NCI-H1436 treated with DMSO at 0.1 percent for 48 hours (cell line): Measurements from ENCODE around the gene DENND2A.
A peak's percentile ranks its signal among the peaks of the same experiment; 100 is the strongest.
"Not testable (repeated sequence)": the region's sequence is repeated elsewhere in the genome, so short reads cannot be mapped to it uniquely, and the experiment has no call there.

ENCODE experiments used
- DNase-seq: peaks from one replicate; lab custom pipeline; 2025; lab: John Stamatoyannopoulos, UW

The DENND2A gene

DNA sequence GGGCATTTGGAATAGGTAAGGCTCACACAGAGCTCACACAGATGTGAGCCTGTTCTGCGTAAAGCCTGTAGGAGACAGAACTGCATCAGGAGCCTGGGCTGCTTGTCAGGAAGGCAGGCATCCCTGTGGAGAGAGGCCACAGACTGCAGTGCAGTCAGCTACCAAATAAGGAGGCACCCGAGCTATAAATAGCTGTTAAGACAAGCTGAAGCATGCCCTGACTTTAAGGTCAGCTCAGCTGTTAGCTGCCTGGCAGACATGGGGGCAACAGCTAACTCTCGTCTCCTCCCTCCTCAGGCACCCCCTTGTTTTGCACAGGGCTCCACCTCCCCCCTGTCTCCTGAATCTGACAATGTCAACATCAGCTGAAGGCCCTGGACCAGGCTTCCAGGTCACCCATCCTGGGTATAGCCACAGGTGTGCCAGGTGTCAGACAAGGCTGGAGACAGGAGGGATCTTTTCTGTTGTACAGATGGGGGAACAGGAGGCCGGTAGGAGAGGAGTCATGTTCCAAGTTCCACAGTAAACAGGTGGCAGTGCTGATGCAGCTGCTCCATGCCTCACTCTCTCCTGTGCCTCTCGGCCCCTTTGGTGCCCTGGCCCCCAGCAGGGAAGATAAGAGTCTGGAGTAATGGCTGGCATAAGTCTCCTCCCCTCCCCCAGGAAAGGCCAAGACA lies 133.7 kb downstream of the DENND2A start:
- DNase-seq, result no peak

DNA sequence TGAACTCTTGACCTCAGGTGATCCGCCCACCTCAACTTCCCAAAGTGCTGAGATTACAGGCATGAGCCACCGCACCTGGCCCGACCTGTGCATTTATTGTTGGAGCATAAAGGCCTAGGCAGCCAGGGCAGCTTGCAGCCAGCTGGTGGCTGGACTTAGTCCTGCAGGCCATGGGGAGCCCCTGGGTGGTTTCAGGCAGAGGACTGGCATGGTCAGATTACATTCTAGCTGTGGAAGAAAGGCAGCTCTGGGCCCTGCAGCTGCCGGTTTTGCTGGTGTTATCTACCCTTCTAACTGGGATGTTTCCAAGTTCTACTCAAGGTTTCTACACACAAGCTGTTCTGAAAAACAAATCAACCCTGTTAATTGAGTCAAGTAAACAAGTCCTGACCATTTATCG lies 138.6 kb downstream of the DENND2A start:
- no peak for DNase-seq

DNA sequence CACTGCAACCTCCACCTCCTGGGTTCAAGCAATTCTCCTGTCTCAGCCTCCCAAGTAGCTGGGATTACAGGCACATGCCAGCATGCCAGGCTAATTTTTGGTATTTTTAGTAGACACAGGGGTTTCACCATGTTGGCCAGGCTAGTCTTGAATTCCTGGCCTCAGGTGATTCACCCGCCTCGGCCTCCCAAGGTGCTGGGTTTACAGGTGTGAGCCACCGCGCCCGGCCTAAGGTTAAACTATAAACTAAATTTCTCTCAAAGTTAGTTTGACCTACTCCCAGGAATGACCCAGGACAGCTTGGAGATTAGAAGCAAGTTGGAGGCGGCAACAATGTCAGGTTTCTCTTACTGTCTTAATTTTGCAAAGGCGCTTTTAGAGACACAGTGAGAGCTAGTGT lies 142.8 kb downstream of the DENND2A start:
- not testable (repeated sequence) for DNase-seq

DNA sequence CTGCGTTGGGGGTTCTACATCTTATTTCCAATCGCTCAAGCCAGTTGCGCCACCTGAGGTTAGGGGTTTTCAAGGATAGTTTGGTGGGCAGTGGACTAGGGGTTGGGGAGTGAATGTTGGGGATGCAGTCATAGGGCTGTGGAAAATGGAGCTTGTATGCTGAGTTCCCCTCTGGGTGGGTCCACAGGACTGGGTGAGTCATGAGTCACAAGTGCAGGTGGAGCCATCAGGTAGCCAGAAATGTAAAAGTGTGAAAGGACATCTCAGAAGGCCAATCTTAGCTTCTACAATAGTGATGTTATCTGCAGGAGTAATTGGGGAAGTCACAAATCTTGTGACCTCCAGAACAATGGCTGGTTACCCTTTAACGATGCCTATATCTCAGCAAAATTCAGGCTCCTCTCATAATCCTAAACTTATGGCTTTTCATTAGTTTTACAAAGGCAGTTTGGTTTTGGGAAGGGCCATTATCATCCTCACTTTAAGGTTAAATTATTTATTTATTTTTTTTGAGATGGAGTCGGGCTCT lies 143.3 kb downstream of the DENND2A start:
- DNase-seq, result no peak

DNA sequence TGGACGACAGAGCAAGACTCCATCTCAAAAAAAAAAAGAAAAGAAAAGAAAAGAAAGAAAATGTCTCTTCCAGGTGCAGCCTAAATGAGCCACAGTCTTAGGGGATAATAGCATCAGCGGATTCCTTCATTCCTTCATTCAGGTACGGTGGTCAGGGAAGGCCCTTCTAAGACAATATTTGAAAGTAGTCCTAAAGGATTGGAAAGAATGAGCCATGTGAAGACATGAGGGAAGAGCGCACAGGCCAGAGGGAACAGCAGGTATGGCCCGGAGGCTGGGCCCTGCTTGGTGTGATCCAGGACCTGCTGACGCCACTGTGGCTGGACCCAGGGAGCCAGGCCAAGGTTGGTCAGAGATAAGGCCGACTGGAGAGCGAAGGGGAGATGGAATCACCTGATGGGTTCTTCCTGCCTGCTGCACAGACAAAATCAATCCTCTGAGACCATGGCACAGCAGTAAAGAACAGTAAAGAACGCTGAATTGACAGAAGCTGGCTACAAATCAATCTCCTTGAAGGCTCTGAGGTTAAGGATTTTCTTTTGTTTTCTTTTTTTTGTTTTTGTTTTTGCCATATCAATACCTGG lies 145.0 kb downstream of the DENND2A start:
- no peak for DNase-seq

DNA sequence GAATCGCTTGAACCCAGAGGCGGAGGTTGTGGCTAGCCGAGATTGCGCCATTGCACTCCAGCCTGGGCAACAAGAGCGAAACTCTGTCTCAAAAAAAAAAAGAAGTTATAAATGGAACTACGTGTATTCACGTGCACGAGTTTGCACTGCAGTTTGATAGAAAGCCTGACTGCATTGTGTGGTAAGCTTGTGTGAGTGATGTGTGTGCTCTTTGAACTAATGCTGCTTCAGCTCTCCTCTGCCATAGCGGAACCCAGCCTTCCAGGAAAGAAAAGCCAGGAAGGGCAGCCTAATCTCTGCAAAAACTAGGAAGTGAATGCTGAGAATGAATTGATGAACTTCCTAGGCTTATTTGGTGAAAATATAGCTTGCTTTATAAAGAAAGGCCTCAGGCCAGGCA lies 145.7 kb downstream of the DENND2A start:
- no peak for DNase-seq

DNA sequence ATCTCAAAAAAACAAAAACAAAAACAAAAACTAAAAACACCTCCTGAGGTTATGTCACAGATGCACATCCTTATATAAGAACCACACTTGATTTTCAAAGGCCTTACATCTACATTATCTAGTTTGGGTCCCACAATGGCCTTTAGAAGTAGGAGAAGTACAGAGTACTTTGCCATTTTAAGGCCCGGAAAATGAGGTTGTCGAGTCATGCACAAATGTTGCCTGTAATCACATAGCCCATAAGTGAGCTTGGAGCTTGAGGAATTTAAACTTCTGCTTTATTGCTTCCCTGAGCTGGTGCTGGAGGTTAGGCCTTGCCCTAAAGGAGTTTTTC lies 151.6 kb downstream of the DENND2A start:
- DNase-seq, result no peak

DNA sequence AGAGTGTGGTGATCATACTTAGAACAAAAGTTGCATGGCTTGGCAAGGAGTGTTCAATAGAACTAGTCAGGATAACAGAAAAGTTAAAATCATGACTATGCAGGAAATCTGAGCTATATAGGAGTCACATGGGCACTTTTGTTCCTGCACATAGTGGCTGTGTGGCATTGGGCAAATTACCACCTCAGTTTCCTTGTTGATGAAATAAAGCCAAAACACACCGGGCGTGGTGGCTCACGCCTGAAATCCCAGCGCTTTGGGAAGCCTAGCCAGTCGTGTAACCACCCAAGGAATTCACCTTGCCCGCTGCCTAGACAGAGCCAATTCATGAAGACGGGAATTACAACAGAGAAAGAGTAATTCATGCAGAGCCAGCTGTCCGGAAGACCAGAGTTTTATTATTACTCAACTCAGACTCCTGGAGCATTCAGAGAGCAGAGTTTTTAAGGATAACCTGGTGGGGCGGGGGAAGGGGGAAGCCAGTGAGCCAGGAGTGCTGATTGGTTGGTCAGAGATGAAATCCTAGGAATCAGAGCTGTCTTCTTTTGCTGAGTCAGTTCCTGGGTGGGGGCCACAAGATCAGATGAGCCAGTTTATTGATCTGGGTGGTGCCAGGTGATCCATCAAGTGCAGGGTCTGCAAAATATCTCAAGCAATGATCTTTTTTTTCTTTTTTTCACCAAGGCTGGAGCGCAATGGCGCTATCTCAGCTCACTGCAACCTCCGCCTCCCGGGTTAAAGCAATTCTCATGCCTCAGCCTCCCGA lies 154.9 kb downstream of the DENND2A start:
- no peak for DNase-seq

DNA sequence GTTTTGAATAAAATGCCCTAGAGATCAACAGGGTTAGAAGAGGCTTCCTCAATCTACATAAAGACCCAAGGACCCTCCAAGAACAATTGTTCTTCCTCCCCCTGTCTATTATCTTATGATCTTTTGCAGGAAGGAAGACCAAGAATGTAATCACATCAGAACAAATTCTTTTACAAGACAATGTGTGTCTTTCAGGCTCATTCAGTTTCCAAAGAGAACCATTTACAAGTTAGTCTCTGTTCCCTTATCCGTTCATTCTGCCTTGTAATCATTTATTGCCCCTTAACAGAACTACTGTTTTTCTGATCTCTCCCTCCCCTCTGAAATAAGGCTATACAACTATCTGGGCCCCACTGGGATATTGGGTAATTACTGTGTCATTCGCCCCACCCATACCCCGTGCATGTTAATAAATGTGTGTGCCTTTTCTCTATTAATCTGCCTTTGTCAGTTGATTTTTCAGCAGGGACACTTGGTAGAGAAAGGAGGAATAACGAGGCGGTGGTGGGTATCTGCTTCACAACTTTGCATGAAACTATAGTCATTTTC lies 155.6 kb downstream of the DENND2A start:
- no peak for DNase-seq

DNA sequence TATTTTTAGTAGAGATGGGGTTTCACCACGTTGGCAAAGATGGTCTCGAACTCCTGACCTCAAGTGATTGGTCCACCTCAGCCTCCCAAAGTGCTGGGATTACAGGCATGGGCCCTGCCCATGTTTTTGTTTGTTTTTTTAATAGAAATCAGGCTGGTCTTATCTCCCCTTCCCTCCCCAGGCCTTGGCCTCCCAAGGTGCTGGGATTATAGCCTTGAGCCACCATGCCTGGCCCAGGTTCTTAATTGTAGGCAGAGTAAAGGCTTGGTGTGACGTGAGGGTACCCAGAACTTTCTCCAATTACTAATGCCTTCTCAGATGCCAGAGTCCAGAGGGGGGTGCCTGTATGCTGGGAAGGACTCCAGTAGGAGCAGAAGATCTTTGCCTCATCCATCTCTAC lies 156.1 kb downstream of the DENND2A start:
- DNase-seq, result no peak

DNA sequence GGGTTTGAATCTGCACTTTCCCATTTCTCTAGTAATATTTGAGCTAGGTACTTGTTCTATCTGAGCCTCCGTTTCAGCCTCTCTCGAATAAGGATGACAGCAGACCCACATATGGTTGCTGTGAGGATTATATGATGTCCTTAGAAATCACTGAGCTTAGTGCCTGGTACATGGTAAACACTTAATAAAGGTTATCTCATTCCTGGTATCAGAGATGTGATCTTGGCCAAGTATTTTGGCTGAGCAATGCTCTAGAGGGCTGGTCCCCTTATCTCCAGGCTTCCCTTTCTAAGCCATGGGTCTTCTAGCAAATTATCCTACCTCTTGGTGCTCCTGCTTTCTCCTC lies 160.9 kb downstream of the DENND2A start:
- DNase-seq, result no peak

DNA sequence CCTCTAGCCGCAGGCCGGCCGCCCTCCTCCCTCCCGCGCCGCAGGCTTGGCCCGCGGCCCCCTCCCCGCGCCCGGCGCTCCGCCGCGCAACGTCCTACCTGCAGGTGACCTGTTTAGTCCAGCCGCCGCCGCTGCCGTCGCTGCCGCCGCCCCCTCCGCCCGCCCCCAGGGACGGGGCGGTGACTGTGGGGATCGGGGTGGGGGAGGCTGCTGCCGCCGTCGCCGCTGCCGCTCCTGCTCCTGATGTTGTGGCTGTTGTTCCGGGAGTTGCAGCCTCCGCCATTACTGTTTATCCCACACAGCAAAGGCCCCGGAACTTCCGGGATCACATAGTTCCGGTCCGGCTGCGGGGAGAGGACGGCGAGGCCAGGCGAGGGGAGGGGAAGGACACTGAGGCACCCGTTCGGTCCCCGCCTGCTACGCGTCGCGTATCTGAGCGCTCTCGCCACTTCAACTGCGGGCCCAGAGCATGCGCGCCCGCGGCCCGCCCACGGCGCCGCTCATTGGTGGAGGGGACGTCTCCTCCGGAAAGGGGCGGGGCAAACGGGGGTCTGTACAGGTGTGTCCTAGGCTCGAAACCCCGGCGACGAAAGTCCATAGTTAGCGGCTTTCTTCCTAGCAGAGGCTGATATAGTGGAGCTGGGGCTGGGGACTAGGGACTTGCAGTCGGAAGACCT lies 161.4 kb downstream of the DENND2A start, which contains the start of gene MKRN1:
TSS of gene MKRN1 (minus strand) at position 444 of the 677 bp plus-strand sequence. CDS start at position 283, 161 bp downstream.
- DNase-seq, result peak; percentile 80

DNA sequence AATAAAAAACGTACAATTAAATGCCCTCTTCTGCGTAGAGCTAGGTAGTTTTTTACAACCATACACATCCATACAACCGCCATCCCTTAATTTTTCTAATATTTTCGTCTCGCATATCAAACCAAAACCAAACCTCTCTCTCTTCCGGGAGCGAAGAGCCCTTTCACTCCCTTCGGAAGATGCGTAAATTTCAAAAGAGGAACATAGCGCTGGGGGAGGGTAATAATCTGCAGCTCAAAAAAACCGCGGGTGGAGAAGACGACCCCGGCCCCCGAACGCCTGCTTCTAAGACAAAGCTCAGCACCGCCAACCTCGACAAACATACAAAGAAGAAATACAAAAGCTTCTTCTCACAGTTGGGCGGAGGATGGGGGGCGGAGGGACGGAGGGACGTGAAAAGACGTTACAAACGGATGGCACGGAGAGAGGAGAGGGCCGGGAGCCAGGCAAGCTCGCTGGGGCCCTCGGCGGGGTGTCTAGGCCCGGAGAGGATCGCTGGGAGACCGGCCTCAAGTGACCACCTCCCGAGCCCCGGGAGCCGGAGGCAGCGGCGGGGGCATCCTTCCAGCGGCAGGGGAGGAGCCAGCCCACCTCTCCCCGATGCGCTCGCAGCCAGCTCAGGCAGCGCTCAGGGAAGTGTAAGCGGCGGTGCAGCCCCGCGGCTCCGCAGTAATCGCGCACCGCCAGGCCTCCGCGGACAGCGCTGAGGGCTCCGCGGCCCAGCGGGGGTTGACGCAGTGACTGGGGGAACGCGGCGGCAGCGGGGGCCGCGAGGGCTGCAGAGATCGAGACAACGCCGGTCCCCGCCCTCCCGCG lies 162.2 kb downstream of the DENND2A start:
- DNase-seq, result no peak

DNA sequence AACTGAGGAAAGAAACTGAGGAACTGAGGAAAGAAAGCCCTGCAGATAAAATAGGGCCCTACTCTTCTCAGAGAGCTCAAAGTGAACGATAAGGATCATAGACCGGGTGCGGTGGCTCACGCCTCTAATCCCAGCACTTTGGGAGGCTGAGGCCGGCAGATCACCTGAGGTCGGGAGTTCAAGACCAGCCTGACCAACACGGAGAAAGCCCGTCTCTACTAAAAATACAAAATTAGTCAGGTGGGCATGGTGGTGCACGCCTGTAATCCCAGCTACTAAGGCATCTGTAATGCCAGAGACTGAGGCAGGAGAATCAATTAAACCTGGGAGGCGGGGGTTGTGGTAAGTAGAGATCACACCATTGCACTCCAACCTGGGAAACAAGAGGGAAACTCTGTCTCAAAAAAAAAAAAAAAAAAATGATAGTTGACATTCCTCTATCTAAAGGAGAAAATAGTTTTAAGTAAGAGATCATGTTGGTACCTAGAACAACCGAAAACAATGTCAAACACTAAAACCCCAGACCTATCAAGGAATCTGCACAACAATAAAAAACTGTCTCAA lies 163.8 kb downstream of the DENND2A start:
- no peak for DNase-seq

DNA sequence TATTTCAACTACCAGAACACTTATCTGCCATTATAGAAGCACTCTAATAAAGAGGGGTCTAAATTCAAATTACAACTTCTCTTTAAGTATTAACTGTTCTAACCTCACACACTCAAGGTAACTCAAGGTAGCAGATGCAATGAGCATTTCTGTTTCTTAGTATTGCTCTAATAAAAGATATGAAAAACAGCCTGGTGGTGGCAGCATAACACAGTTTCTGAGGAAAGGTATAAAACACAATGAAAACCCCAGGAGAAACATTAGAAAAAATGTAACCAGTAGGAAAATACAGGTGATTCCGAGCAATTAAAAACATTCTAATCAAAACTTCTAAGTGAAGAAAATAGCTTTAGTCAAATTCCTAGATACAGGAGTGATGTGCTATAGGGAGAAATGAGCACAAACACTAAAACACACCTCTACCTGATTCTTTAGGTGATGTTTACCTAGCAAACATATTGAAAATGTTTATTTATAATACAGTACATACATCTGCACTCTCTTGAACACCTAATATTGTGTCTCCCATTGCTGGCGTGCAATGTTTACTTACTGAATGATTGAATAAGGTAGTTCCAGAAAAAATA lies 164.8 kb downstream of the DENND2A start:
- no peak for DNase-seq
